Left forelimb (tissue), 1 donor: ENCODE results near the gene NSD1.

ENCODE experiments used
- DNase-seq: peaks from one replicate; pipeline ENCODE4 v3.0.0-alpha.2; 2018; ENCODE audit warnings: low spot score

NSD1 gene

DNA sequence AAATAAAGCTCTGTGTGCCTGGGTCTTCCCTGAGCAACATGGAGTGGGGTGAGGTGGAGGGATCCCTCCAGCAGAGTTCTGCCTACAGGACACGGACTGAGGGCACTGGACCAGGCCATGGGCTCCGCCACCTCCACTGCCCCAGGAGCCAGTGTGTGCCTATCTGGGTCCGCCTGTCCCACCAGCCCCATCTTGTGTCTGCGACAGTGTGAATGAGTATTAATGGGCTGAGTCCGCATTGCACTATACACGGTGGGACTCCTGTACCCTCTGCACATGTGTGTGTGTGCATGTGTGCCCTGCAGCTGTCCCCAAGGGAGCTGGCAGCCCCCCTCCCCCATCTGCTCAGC is 35.5 kb upstream of the NSD1 start:
- no peak for DNase-seq

DNA sequence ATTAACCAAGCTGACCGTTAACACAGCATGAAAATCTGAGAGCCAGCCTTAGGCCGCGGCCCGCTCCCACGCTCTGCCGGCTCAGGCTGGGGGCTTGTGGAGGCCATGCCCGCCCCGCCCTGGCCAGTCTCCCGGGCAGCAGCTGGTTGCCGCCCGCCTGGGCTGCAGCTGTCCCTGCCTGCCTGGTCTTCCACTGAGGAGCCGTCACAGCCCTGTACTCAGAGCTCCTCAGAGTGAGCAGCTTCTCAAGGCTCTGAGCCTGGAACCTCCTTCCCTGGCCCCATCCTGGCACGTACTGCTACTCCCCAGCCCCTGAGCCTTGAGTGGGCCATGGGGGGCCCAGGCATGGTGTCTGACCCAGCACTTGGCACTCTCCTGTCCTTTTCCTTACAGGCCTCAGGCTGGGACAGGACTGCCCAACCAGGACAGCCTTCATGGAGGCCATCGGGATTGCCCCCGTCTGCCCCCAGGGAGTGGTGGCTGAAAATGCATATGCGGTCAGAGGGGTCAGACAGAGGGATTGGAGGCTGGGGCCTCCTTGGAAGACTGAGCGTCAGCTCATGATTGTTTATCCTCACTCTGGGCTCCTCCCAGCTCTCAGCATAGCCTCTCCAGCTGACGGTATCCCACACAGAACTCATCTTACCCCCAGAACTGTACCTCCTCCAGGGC is 35.0 kb upstream of the NSD1 start:
- peak; percentile 86 for DNase-seq

GRCh38 chr5:177099422-177100093 is 34.0 kb upstream of the NSD1 start:
- DNase-seq, result no peak

DNA sequence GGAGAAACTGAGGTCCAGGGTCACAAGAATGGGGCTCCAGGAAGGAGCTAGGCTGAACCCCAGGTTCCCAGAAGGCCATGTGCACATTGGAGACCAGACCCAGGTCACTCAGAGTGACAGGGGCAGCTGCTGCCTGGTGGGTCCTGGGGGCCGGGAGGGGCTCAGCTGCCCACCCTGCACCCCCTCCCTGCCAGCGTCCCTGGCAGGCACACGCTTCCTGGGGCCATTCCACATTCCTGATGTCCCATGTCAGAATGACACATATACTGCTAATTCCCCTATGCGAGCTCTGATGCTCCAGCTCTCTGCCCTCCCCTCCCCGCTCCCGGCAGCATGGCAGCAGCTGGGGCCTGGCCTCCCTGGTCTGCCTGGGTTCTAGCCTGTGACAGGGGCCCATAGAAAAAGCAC is 32.9 kb upstream of the NSD1 start:
- no peak for DNase-seq

DNA sequence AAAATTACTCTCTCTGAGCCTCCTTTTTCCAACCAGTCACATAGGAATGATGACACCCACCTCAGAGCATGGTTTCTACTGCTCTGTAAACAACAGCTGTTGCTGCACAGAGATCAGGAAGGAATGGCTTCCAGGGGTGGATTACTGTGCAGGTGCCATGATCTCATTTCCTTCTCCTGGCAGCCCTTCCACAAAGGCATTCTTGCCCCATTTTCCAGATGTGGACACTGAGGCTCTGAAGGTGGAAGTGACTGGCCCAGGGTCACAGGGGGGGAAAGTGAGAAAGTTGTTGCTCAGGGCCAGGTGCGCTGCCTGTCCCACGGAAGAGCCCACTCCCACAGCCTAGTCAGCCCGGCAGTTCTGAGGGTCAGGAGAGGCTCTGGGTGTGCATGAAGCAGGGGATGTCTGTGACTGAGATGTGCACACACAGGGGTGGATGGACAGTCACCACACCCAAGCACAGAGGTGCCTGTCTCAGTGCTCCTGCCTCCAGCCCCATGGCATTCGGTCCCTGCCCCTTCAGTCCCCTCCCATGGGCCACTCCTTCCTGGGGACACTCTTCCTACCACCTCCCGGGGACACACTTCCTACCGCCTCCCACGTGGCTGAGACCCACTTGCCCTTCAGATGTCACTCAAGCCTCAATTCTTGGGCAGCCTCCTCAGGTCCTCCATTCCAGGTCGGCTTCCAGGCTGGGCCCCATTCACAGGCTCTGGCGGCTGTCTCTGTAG is 29.9 kb upstream of the NSD1 start:
- DNase-seq, result no peak

DNA sequence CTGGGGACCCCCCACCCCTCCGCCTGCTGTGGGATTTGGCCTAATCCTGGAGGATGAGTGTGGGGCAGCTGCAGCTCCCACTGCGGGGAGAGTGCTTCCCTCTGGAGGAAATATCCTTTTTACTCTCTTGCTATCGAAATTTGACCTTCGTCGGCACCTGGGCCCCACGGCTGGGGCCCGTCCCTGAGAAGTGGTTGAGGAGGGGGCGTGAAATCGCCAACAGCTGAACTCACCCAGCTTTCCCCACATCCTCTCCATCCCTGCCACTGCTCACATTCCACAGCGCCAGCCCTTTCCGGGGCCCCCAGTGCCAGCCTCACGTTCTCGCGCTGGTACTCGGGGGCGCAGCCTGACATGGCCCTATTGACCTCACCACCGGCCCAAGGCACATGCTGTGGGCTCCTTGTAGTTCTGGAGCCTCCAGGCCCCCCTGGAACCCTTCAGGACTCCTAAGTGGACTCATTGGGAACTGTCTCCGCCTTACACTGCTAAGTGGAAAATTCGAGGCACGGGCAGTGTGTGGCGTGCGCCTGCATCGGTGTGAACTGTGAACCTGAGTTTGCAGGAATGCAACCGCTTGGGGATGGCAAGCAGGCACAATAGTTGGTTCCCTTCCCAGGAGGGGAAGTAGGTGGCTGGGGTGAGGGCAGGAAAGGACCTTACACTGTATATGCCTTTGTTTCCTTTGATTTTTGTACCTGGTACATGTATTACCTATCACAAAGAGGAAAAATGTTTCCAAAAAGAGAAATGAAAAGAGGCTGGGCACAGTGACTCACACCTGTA is 27.7 kb upstream of the NSD1 start:
- no peak for DNase-seq

DNA sequence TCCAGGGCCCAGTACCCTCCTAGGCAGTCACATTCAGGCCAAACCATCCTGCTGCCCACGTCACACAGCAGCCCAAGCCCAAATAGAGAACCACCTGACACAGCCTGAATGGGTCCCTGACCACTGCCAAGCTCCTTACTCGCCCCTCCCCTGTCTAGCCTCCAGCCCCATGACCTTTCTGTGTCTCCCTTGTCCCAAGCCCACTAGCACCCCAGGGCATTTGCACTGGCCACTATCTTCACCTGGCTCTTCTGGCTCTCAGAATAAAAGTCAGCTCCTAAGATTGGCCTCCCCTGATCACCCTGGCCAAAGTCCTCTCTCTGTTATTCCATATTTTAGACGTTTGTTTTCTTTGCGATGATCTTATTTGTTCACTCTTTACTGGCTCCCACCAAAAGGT is 26.4 kb upstream of the NSD1 start:
- no peak for DNase-seq

GRCh38 chr5:177109810-177110209 is 23.8 kb upstream of the NSD1 start:
- no peak for DNase-seq

DNA sequence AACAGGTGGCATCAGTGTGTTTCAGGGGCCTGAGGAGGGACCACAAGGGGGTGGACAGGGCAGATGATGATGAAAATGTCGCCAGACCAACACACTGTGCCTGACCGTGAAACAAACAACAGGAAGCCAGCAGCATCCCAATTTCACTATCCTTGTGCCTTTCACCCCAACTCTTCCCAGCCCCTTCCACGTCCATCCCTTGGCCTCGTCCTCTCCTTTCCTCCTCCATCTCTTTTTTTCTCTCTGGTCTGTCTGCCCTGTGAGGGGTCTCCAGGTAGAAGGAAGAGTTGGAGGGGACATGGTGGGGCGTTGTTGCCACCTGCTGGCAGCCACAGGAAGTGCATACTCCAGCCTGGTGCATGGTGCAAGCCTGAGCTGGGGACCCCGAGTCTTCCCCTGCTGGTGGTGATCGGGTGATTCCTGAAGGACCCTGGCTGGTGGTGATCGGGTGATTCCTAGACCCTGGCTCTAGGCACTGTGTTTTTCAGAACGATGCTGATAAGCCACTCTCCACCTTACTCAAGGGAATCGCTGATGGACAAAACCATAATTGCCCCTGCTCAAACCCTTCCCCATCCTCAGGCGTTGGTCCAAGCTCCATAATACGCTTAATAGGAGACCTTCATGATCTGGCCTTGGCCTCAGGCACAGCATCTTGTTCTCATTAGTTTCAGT is 21.7 kb upstream of the NSD1 start:
- DNase-seq, result no peak

DNA sequence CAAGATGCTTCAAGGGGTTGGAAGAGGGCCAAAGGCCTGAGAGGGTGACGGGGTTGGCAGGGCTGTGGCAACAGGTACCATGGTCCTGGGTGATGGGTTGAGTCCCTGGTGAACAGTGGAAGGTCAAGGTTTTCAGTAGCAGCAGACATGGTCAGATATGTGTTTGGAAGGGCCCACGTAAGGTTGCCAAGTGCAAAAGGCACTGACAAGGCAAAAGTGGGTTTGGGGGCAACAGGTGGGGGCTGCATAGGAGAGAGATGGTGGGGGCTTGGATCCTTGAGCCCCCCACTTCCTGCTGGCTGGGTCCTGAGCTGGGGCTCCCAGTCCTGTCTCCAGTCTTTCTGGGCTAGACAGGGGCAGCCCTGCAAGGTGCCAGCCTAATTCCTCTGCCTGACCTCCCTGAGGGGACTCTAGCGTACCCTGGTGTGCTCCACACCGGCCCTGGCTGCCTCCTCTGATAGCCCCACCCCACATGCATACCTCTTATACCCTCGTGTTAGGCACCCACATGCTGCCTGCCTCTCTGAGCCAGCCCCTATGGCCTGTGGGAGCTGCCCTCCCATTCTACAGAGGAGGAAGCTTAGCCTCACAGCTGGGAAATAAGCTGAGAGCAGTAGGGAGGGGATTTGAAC is 20.9 kb upstream of the NSD1 start:
- no peak for DNase-seq

DNA sequence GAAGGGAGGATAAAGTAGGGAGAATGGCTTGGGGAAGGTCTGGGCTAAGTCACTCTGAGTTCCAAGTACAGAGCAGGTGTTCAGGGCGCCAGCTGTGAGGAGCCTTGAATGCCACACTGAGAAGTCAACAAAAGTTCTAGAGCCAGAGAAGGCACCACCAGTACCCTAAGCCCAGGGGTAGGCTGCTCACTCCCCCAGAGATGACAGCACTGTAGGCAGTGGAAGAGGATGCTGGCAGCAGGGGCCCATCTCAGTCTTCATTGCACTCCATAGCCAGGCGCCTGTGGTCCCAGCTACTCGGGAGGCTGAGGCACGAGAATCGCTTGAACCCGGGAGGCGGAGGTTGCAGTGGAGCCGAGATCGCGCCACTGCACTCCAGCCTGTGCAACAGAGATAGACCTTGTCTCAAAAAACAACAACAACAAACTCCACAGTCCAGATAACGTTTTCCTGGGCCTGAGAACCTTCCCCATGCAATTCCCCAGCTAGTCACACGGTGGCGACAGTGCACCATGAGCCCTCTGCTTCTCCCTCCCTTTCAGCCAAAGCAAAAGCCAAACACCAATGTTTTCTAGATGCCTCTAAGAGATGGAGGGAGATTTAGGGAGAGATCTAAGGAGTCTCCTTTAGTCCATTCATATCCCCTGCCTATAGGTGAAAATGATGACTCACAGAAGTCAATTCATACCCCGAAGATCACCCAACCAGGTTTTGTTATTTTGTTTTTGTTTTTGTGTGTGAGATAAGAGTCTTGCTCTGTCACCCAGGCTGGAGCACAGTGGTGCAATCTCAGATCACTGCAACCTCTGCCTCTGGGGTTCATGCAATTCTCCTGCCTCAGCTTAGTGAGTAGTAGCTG is 19.8 kb upstream of the NSD1 start:
- DNase-seq, result peak; percentile 88

DNA sequence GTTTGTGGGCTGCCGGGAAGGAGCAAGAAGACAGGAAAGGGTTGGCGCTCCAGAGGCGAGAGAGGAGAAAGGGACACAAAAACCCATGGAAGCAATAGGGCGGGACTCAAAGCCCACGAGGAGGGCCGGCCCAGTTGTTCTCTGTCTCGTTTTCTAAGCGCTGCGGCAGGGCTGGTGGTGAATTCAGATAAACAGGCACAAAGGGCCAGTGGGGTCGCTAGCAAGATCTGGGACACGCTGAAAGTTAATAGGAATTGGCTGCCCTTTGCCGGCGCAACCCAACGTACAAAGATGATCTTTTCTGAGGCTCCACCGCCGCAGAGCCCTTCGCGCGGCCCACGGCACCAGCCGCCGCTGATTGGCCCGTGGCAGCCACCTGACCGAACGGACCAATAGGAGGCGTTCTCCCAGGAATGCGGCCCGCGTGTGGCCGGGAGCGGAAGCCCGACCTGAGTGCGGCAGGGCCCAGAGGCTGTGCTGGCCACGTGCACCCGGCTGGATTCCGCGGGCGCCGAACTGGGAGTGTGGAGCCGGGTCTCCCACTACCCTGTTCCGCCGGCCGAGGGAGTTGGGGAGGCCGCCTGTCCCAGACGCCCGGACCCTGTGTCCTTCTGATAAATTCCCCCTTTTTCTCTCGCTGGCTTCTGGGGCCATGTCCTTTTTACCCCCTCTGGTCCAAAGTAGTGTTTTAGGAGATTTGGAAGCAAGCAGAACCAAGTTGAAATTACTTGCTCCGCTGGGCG is 16.8 kb upstream of the NSD1 start:
- peak; percentile 92 for DNase-seq

DNA sequence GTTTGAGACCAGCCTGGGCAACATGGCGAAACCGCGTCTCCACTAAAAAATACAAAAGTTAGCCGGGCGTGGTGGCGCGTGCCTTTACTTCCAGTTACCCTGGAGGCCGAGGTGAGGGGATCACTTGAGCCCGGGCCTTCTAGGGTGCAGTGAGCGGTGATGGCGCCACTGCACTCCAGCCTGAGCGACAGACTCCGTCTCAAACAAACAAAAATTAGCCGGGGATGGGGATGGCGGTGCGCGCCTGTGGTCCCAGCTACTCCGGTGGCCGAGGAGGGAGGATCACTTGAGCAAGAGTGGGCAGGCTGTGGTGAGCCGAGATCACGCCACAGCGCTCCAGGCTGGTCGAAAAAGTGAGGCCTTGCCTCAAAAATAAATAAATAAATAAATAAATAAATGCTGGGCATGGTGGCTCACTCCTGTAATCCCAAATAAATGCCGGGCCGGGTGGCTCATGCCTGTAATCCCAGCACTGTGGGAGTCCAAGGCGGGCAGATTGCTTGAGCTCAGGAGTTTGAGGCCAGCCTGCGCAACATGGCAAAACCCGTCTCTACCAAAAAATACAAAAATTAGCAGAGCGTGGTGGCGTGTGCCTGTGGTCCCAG is 16.0 kb upstream of the NSD1 start:
- no peak for DNase-seq

DNA sequence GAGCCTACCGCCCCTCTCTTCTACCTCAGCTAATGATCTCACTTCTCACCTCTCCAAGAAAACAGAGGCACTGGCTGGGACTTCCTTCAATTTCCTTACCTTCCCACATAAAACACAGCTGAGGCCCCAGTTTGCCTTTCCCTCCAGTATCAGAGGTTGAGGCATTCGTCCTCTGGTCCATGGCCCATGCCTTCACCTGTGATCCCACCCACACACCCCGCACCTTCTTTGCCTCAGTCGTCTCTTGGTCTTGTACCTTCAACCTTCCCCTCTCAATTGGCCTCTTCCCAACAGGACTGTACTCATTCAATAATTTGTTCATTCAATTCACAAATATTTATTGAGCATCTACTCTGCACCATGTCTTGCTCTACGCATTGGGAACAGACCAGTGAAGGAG is 11.0 kb upstream of the NSD1 start:
- no peak for DNase-seq

- no peak for DNase-seq
These were observed 9.6 kb upstream of the NSD1 start for GRCh38 chr5:177123789-177124485.

- no peak for DNase-seq
These were observed 9.0 kb upstream of the NSD1 start for GRCh38 chr5:177124486-177124991.

DNA sequence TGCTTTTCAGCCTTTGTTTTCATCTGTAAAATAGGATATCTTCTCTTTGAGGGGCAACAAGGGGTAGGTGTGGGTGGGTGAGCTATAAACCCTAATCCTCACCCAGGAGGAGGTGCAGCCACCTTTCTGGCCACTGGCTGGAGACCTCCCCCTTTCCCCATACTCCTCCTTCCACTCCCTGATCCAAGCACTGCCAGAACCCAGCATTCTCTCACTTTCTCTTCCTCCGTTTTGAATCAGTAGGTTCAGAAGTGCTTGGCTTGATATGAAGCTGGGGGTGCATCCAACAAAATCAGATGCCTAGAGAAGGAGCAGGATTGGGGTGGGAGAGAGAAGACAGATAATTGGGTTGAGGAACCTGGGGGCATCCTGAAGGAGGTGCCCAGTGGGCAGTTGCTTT is 6.8 kb upstream of the NSD1 start:
- DNase-seq, result no peak

DNA sequence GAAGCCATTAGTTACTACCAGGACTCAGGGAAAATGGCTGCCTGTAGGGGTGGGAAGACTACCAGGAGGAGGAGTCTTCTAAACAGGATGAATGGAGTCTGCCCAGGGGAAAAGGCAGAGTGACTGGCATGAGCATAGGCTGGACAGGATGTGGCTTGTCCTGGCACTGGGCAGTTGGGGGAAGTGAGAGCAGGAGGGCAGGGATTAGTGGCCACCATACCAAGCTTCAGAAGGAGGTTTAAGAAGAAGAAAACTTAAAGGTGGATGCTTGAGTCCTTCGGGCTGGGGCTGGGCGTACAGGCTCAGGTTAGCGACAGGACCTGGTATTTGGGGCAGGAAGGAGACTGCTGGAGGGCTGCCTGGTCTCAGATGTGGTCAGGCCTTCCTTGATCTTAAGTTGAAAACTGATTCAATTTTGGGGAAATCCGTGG is 5.0 kb upstream of the NSD1 start:
- no peak for DNase-seq
